Colonic mucosa (tissue), 4 donors: ENCODE measurements around the gene EXOC1. TPM values are rescaled to one million over a fixed set of nuclear protein-coding genes. Genes with fewer than 3 reads are reported as not detected.

Experiments
- DNase-seq: peaks from one replicate; pipeline ENCODE4 v3.0.0-alpha.2; 2020
- H3K27ac ChIP-seq: fragments of 200-600 bp; one replicate; pipeline ENCODE4 v1.8.0; 2021
- H3K27me3 ChIP-seq: fragments of 200-600 bp; one replicate; pipeline ENCODE4 v1.8.0; 2021
- H3K36me3 ChIP-seq: fragments of 200-600 bp; one replicate; pipeline ENCODE4 v1.8.0; 2021
- H3K4me1 ChIP-seq: fragments of 200-600 bp; one replicate; pipeline ENCODE4 v1.8.0; 2021; ENCODE audit warnings: mild to moderate bottlenecking
- H3K4me3 ChIP-seq: fragments of 200-600 bp; one replicate; pipeline ENCODE4 v1.8.0; 2021
- H3K9ac ChIP-seq, 2 donors: one replicate each; pipeline ENCODE4 v1.7.0; 2013; ENCODE audit warnings: control low read depth in 2 of 2, low read depth in 2 of 2, low read length in 2 of 2
- H3K9me3 ChIP-seq: fragments of 200-600 bp; one replicate; pipeline ENCODE4 v1.8.0; 2021
- intact Hi-C: fragments of 100-400 bp; cut with DNase I; formaldehyde crosslinking; loops from one replicate; pipeline ENCODE4 v1.14.1; 2022
- total RNA-seq, 2 donors: library from RNA; stranded (reverse); fragmentation: NEBNext Ultra II Directional in 1 of 2; extraction: Animal tissue kit (Norgen Biotek cat#: 25700) in 1 of 2; gene quantifications; one replicate each; pipeline ENCODE4 v1.2.1, GENCODE V29; 2021
- TF ChIP-seq, protein P1 (sequence below): fragments of 200-600 bp; IDR thresholded peaks from one replicate; pipeline ENCODE4 v1.8.0; 2022; ENCODE audit warnings: antibody characterized with exemption, mild to moderate bottlenecking
- donor health status: healthy.
- donor health status: DM: no; HTN: no; CAD: no.
- donor health status: DM: no; HTN: no; CAD: no.

Gene EXOC1
- total RNA-seq, 2 donors from 2014 or later = 28.9 to 31.8 TPM

GRCh38 chr4:55851885-55852284, 1.6 kb upstream of the EXOC1 start:
- H3K9ac ChIP-seq = peak overlapping the region in 1 of 2 donors; percentile 36
- no peaks in the 10 kb centered on the region for H3K4me1 ChIP-seq
- no peaks in the 10 kb centered on the region for H3K36me3 ChIP-seq
- intact Hi-C loops = no loop called here
- peak; percentile 47 for DNase-seq
- no peak overlapping the region for H3K27ac ChIP-seq
- H3K4me3 ChIP-seq = no peak overlapping the region
- H3K27me3 ChIP-seq = no peaks in the 10 kb centered on the region
- TF ChIP-seq, protein P1, sequence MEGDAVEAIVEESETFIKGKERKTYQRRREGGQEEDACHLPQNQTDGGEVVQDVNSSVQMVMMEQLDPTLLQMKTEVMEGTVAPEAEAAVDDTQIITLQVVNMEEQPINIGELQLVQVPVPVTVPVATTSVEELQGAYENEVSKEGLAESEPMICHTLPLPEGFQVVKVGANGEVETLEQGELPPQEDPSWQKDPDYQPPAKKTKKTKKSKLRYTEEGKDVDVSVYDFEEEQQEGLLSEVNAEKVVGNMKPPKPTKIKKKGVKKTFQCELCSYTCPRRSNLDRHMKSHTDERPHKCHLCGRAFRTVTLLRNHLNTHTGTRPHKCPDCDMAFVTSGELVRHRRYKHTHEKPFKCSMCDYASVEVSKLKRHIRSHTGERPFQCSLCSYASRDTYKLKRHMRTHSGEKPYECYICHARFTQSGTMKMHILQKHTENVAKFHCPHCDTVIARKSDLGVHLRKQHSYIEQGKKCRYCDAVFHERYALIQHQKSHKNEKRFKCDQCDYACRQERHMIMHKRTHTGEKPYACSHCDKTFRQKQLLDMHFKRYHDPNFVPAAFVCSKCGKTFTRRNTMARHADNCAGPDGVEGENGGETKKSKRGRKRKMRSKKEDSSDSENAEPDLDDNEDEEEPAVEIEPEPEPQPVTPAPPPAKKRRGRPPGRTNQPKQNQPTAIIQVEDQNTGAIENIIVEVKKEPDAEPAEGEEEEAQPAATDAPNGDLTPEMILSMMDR = no peak
- no peaks in the 10 kb centered on the region for H3K9me3 ChIP-seq

DNA sequence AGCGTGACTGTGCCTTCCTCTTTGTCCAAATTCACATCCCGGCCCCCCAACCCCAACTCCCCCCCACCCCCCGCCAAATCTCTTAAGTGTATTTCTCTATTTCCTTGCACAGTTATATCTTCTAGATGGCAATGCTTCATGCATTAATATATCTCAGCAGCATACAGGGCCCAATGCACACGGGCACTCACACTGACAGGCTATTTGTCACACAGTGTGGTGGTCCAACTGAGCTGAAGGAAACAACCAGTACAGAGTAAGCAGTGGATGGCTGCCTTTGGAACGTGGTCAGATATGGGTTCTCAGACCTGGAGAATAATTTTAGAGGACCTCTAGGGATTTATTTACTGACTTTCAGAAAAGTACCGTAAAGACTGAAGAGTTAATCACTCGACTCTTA, 681 bp downstream of the EXOC1 start:
- Histone ChIP-seq H3K9me3 (no peaks in the 10 kb centered on the region), H3K36me3 (no peaks in the 10 kb centered on the region), H3K9ac (peak overlapping the region; percentile 60 to 92), H3K4me1 (no peaks in the 10 kb centered on the region), H3K27ac (peak overlapping the region; percentile 74), H3K27me3 (no peaks in the 10 kb centered on the region), H3K4me3 (peak overlapping the region; percentile 90)
- DNase-seq = no peak
- intact Hi-C loops = no loop called here
- TF ChIP-seq, protein P1 = no peak

DNA sequence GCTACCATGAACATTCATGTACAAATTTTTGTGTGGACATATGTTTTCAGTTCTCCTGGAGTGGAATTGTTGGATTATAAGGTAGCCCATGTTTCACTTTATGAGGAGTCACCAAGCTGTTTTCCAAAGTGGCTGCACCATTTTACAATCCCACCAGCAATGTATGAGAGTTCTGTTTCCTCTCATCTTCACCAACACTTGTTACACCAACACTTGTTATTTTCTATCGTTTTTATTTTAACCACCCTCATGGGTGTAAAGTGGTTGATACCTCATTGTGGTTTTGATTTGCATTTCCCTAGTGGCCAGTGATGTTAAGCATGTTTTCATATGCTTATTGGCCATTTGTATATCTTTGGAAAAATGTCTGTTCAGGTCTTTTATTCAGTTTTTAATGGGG, 4.1 kb downstream of the EXOC1 start:
- Histone ChIP-seq H3K9ac (no peak overlapping the region), H3K27me3 (no peaks in the 10 kb centered on the region), H3K4me1 (no peaks in the 10 kb centered on the region), H3K27ac (no peak overlapping the region), H3K36me3 (no peaks in the 10 kb centered on the region), H3K9me3 (no peaks in the 10 kb centered on the region), H3K4me3 (no peak overlapping the region)
- DNase-seq = no peak
- intact Hi-C loops = no loop called here
- TF ChIP-seq, protein P1 = no peak

GRCh38 chr4:55859711-55860110, 6.3 kb downstream of the EXOC1 start:
- TF ChIP-seq, protein P1 = no peak
- Histone ChIP-seq H3K9me3 (no peaks in the 10 kb centered on the region), H3K27ac (no peak overlapping the region), H3K36me3 (no peaks in the 10 kb centered on the region), H3K4me1 (no peaks in the 10 kb centered on the region), H3K4me3 (no peak overlapping the region), H3K9ac (no peak overlapping the region), H3K27me3 (no peaks in the 10 kb centered on the region)
- DNase-seq = no peak
- intact Hi-C loops = loop anchor here (10.0 kb wide), 1 partner anchor 305 kb away; no protein-coding TSS in a partner anchor

- TF ChIP-seq, protein P1 = no peak
- no peak overlapping the region for H3K9ac ChIP-seq
- no peaks in the 10 kb centered on the region for H3K9me3 ChIP-seq
- H3K4me1 ChIP-seq = no peaks in the 10 kb centered on the region
- no peak overlapping the region for H3K4me3 ChIP-seq
- no peak overlapping the region for H3K27ac ChIP-seq
- no peaks in the 10 kb centered on the region for H3K36me3 ChIP-seq
- DNase-seq = no peak
- intact Hi-C loops = loop anchor here (10.0 kb wide), 1 partner anchor 310 kb away; no protein-coding TSS in a partner anchor
- H3K27me3 ChIP-seq = no peaks in the 10 kb centered on the region
Measured at GRCh38 chr4:55864577-55865223, 11.3 kb downstream of the EXOC1 start.
